GM21576 (cell line): ENCODE measurements around the gene HECW1.

Experiments
- ATAC-seq: cut with Tn5 transposase; IDR thresholded peaks from one replicate; pipeline ENCODE4 v1.9.1; 2021; ENCODE audit warnings: mild to moderate bottlenecking, moderate library complexity; ENCODE audit not compliant: unreplicated experiment

HECW1 gene

DNA sequence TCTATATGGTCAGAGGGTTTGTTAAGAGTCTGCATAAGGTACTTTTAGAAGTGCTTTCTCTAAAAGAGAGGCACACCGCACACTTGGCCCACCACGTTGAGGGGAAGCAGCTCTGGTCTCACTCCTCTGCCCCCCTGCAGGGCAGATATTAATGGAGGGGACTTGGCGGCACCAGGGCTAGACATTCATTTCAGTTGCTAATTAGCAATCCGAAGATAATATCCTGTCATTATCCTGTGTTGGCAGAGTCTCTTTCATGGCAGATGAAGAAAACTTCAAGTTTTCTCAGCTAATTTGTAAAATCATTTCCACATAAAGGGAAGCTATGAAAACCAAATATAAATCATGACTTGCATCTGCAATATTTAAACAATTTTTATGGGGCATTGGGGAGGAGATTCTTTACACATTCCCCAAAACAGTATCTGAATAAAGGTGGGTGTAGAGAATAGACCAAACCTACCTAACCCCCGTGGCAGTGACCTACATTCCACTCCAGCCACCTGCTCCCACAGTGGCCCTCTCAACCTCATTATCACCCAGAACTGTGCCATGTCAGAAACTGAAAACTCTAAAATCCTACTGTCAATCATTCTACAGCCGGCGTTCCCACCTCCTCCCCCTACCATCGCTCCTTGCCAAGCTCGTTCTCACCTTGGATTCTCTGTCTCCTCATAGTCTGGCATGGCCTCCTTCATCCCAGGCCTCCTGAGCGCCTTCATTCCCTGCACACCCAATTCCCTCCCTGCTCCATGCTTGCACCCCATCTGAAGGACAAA is 416.3 kb downstream of the HECW1 start:
- ATAC-seq: no peak

DNA sequence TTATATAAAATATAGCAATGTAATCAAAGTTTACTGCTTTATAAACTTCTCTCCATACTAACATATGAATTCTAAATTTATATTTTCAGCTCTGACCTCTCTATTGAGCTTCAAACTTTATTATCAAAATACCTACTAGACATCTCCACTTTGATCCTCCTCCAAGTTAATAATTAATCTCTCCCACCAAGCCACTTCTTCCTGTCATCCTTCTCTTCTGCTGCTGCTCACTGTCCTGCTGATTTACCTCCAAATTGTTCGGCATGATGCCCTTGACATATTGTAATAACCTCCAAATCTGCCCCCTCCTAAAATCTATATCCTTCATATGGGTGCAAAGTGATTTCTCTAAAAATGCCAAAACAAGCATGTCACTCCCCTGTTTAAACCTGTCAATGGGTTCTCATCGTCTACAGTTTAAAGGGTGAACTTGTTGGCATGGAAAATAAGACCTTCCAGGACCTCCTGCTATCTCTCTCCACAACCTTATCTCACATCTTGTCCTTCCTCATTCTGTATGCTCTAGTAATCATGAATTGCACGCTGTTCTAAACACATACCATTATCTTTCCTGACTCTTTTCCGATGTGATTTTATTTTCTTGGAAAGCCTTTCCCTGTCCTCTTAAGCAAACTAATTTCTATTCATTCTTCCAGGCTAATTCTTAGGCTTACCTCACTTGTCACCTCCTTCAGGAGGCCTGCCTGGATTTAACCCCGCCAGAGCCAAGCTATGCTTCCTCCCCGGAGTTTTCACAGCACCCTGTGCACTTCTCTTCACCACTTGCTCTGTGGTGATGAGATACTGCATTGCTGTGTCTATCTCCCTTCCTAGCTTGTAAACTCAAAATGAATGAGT is 418.3 kb downstream of the HECW1 start:
- ATAC-seq: no peak

DNA sequence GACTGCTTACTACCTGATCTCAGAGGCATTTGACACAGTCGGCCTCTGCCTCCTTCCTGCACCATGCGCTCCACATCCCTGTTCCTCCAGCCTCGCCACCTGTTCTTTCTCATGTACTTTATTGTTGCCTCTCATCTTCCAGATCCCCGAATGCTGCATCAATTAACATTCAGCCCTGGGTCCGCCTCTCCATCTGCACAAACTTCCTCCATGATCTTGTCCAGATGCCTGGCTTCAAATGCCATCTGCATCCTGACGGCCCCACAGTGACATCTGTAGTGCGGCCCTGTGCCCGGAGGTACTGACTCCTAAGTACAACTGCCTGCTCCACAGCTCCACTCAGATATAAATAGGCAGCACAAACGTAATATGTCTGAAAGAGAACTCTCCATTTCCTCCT is 419.3 kb downstream of the HECW1 start:
- ATAC-seq: no peak

DNA sequence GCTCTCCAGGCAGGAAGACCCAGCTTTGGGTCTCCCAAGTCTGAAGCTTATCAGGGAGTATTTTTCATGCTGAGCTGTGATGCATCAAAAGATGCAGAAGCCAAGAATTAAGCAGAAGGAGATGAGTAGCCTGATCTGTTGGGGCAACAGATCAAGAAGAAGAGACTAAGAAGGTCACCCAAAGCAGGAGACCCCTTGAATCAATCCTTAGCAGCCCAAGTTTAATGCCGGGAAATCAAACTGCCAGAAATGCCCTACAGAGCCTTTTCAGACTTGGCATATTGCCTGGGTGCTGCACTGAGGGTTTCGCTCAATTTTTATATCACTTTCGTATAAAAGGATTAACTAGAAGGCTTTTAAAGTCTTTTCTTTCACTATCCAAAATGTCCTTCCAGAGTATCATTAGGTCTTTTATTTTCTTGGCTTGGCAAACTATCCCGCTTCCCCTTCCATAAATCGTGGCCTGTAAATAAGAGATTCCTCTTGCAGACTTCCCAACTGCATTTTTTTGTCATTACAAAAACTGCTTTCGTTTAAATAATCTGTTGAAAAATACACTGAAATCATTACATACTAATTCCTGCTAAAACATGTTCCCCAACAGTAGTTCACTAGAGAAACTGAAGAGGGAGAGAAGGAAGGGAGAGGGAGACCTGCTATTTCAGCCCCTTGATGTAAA is 421.5 kb downstream of the HECW1 start:
- no peak for ATAC-seq

DNA sequence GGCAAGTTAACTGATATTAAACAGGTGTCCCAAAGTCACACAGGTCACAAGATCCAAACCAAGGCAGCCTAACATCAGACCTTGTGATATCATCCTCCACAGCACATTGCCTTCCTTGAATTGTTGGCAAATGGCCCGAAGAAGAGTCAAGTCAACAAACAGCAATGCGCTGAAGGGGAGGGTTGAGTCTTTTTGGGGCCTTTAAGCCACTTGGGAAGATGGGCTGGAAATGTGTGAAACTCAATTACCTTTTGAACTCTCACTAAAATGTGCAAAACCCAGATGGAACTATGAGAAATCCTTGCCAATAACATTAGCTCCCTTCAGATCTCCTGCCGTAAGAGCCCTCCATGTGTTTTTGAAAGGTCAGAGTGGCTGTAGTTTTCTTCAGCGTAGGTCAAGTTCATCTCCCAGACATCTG is 422.6 kb downstream of the HECW1 start:
- ATAC-seq: no peak

DNA sequence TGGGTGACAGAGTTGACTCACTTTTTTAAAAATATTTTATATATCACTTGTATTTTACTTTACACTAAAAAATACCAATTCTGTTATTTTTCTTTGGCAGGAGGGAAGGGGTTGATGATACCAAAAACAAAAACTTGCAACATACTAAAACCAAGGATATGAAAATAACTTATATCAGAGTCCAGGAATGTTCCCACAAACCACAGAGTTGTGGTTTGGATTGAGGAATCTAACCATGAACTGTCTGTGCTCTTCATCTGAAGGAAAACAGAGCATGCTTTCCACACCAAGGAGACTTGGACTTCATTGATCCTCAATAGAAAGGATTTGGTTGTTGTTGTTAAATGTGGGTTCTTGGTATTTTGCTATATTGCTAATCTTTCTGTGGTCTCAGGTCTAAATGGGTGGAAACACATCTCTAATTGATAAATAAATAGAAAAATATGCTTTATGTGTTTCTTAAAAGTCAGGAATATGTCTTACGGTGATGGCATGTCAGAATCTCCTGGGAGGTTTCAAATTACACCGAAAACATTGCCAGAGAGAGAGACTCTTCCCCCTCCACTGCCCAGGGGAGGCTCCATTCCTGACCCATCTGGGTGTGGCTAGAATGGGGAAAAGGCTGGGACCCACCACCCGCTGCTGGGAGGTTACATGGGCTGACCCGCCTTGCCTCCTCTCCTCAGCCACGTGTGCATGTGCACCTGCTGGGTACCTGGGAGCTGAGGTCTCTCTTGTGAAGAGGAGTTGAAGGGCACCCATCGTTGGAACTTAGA is 423.6 kb downstream of the HECW1 start:
- no peak for ATAC-seq

DNA sequence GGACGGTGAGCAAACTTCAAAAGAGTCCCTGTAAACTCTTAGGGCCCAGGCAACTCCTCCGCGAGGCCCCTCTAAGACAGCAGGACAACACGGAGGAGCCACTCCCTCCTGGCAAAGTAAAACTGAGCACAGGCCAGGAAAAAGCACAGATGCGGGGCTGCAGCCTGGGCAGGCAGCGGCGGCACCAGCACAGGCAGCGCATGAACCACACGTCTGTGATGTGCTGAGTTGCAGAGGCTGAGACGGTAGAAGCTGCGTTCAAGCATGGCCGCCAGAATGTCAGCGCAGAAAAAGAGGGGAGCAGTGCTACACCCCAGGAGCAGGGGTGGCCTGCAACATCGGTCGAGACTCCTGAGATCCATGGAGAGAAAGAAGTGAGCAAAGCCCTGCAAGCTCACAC is 424.3 kb downstream of the HECW1 start:
- ATAC-seq: no peak

DNA sequence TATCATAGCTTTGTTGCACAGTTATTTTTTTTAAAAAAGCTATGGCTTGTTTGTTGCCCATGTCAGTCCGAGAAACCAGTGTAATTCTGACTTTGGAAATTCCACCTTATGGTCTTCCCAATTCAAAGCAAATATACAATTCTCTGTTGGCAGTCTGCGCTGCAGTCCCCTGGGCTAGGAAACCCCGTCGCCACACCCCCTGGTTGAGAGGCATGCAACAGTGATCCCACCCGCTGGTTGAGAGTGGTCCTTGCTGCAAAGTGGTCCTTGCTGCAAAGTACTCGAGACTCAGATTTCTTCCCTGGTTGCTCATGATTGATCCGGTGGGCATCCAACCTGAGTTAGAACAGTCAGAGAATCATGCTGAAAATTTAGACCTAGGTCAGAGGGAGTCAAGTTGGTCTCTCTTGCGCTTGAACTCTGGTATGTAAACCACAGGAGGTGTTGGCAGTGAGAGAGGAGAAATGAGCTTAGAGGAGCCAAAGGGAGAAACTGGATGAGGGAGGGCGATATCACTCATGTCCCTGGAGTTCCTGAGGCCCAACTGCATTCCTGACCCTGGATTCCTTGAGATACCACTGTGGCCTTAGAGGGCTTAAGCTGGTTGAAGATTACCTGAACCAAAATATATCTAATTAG is 425.4 kb downstream of the HECW1 start:
- ATAC-seq: no peak

DNA sequence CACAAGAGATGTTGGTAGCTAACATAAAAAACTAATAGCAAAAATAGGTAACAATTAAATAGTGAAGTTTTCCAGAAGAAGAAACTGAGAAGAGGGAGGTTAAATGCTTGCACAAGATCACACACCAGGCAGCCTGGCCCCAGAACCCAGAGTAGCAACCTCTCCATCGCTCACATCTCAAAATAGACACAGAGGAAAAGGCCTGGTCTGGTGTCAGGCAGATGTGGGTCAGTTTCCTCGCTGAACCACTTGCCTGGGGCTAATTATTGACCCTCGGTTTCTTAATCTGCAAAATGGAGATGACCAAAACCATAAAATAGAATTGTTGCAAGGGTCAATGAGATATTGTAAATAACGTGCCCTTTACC is 425.9 kb downstream of the HECW1 start:
- ATAC-seq: no peak

DNA sequence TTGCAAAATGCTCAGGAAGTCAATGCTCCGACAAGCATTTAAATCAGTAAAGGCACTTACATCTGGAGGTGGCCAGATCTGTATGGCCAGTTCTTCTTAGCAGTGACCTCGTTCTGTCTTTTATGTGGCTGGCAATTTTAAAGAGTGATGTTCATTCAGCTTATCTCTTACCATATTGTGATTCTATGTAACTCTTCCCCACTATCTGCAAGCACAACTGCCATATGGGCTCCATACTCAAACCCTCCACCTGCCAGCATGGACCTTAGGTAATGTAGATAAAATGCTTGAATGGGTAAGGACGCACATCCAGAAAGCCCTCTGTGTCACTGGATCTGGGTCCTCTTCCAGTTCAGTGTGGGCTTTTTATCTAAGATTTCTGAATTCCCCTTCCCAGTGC is 428.0 kb downstream of the HECW1 start:
- no peak for ATAC-seq

DNA sequence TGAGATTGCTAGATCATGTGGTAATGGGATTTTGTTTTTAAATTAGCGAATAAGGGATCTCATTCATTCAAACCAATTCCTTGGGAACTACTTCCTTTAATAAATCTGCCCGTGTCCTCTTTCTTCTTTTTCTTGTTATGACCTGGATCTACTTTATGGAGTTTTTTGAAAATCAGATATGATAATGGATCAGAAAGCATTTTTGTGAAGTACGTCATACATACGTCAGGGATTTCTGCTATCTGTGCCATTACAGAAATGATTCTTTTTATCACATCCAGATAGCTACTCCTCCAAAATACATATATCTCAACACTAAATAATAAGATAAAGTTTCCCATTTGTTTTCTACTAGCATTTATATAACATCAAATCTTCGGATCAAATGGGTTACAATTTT is 430.3 kb downstream of the HECW1 start:
- ATAC-seq: no peak

DNA sequence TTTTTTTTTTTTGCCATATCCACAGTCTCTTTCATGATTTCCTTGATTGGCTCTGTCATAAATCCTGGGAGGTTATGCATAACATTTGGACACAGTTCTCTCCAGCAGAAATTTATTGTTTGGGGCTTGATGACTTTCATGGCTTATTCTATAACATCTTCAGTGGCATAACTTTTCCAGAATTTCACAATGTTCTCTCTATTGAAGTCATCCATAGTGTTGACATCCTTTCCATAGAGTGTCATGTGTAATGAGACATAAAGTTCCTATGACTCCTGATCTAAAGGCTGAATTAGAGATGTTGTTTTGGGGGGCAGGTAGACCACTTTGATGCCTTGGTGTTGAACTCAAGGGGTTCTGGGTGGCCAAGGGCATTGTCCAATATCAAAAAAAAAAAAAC is 433.8 kb downstream of the HECW1 start:
- ATAC-seq: no peak

DNA sequence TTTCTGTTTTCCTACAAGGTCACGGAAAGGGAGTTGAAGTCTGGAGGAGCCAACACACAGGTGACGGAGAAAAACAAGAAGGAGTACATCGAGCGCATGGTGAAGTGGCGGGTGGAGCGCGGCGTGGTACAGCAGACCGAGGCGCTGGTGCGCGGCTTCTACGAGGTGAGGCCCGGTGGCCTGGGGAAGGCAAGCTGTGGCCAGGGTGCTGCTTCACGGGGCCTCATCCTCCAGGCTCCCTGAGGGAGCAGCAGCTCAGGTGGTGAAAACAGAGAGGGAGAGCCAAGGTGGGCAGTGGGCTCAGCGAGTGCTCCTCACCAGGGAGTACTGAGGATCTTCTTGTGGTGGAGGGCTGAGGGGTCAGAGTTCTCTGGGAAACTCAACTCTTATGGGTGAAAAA is 438.0 kb downstream of the HECW1 start:
- ATAC-seq: no peak

DNA sequence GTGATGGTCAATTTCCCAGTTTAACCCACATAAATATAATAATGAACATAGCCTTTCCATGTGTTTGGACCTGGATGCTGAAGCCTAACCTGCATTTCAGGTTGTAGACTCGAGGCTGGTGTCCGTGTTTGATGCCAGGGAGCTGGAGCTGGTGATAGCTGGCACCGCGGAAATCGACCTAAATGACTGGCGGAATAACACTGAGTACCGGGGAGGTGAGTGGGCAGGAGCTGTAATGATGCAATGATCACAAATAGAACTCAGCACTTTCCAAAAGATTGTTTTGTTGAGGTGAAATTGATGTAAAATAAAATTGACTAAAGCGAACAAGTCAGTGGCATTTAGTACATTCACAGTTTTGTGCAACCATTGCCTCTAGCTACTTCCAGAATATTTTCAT is 439.7 kb downstream of the HECW1 start:
- no peak for ATAC-seq

DNA sequence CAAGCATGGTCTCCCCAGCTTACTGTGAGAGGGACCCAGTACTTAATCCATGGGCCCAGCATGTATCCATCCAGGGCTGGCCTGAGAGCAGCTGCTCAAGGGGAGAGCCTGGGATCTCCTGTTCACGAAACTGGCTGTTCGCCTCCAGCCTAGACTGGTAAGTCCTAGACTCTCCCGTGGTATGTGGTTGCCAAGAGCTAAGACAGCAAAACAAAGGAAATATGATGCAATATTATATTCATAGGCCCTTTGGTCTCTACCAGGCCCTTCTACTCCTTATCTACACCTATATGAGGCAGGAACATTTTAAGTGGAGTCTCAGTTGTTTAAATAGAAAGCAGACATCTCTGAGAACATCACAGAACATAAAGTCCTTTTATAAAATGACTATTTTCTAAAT is 441.6 kb downstream of the HECW1 start:
- no peak for ATAC-seq

DNA sequence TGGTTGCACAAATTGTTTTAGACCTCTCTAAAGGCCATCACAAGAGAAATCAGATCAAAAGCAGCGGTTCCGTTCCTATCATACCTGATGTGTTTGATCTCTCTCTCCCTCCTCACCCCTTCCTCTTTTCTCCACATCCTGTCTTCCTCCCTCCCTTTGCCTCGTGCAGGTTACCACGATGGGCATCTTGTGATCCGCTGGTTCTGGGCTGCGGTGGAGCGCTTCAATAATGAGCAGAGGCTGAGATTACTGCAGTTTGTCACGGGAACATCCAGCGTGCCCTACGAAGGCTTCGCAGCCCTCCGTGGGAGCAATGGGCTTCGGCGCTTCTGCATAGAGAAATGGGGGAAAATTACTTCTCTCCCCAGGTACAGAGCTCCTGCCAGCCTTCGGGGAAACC is 442.0 kb downstream of the HECW1 start:
- ATAC-seq: no peak

DNA sequence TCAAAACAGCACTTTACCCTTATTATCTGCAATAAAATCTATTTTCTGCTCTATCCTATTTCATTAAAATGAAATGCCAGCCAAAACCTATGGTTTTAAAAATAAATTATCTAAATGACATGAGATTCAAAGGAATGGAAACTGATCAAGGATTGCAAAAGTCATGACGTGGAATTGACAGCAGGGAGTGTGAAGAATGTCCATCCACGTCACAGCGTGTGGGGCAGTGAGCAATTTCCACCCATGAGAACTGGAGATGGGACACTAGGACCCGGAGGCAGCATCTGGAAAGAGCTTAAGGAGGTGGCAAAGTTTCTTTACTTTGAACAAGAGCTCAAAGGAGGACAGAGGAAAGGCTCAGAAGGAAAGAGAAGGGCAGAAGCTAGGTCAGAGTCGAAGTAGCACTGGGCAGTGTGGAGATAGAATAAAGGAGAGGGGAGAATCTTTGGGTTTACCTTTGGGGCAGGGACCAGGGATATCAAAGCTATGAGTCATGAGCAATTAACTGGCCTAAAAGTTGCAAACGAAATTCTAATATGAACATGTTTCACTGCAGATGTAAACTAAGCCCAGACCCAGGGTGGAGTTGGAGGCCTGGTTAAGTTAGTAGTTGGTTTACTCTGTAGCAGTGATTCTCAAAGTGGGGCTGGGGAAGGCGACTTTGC is 445.5 kb downstream of the HECW1 start:
- no peak for ATAC-seq

DNA sequence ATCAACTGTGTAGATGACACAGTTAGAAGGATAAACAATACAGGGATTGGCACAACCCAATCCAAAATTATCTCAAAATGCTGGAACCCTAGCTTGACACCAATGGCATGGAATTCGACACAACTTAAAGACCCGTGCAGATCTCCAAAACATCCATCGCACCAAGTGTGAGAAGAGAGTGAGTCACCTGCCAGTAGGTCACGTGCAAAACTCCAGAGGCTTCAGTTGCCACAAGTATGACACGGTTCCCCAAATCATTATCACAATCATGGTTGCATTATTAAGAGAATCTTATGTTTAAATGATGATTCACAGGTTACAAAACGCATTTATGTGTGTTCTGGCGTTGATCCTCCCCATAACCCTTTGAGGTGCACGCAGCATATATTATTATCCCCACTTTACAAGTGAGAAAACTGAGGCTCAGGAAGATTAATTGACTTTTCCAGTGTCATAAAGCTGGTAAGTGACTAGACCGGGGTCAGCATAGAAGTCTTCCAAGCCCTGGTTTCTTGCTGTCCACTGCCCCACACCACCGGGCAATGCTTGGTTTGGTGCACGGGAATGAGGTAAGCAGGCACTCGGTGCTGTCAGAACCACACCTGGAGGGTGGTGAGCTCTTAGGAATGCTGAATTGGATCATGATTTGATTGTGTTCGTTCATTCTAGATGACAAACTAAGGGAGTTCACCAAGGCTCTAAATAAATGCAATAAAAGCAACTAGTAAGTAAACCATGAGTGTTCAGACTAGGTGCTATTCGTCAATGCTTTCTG is 446.9 kb downstream of the HECW1 start:
- no peak for ATAC-seq

DNA sequence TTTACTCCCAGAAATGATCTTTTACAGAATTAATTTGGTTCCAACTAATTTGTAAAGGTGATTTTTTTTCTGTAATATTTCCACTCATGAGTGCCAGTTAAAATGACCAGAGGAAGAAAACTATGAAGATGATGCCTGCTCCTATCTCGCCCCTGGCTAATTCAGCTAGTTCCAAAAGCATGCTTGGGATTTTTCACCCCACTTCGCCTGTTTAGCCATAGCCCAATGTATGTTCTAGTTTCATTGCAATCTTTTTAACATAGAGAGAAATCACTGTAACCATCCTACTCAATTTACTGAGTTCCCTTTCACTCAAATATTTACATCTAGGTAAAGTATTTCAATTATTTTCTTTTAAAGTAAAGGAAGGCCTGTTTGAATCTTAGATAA is 447.5 kb downstream of the HECW1 start:
- no peak for ATAC-seq
